ENCODE results near the gene KDM5A. TPM values are rescaled to one million over a fixed set of nuclear protein-coding genes. Genes with fewer than 3 reads are reported as not detected.

Gene KDM5A
- total and polyA plus RNA-seq, 2 experiments from 2014 or later: 47.1 to 48.3 TPM

- no peaks in the 10 kb centered on the region for H3K4me1 ChIP-seq (ENCODE audit: insufficient read depth)
- no peak overlapping the region for H3K4me2 ChIP-seq
- no peaks in the 10 kb centered on the region for H3K4me1 Mint-ChIP-seq
- TF ChIP-seq JUNB (IDR thresholded peaks at IDR 0.05; ENCODE audit: unreplicated experiment): no peak
- no peak for TF ChIP-seq EZH2phosphoT487 (IDR thresholded peaks at IDR 0.05; ENCODE audit: unreplicated experiment)
- no peak for TF ChIP-seq EZH2 (IDR thresholded peaks at IDR 0.05; ENCODE audit: low read depth, unreplicated experiment)
- H3K27ac ChIP-seq (ENCODE audit: low read depth): no peak overlapping the region
- no peak for DNase-seq (ENCODE audit: low spot score)
- no peak for ATAC-seq
- peaks cover 29% of the 10 kb centered on the region for H3K36me3 ChIP-seq (ENCODE audit: insufficient read depth)
- no peaks in the 10 kb centered on the region for H3F3A ChIP-seq (replicated peaks; ENCODE audit: low read depth)
- no peak overlapping the region for H3K4me3 Mint-ChIP-seq
- no peaks in the 10 kb centered on the region for H3K9me2 ChIP-seq (ENCODE audit: insufficient read depth)
- H2AFZ ChIP-seq: no peak overlapping the region
- H3K27me3 ChIP-seq (ENCODE audit: insufficient read depth): no peaks in the 10 kb centered on the region
- H3K27ac Mint-ChIP-seq: no peak overlapping the region
- H3K4me3 ChIP-seq: no peak overlapping the region
- no peaks in the 10 kb centered on the region for H4K20me1 ChIP-seq (replicated peaks; ENCODE audit: insufficient read depth)
- H3K9me3 Mint-ChIP-seq: no peaks in the 10 kb centered on the region
- H3K79me2 ChIP-seq (replicated peaks; ENCODE audit: insufficient read depth): no peaks in the 10 kb centered on the region
- H3K27me3 Mint-ChIP-seq (ENCODE audit: insufficient read depth, low read depth, poor library complexity): no peaks in the 10 kb centered on the region
- H3K36me3 Mint-ChIP-seq (ENCODE audit: low read depth): peaks cover 39% of the 10 kb centered on the region
Measured at GRCh38 chr12:292186-292585, 96.9 kb downstream of the KDM5A start.

- no peaks in the 10 kb centered on the region for H3K79me2 ChIP-seq (replicated peaks; ENCODE audit: insufficient read depth)
- H3K27me3 ChIP-seq (ENCODE audit: insufficient read depth): no peaks in the 10 kb centered on the region
- H3K4me2 ChIP-seq: no peak overlapping the region
- H2AFZ ChIP-seq: no peak overlapping the region
- H3K4me3 Mint-ChIP-seq: no peak overlapping the region
- no peak overlapping the region for H3K4me3 ChIP-seq
- H4K20me1 ChIP-seq (replicated peaks; ENCODE audit: insufficient read depth): no peaks in the 10 kb centered on the region
- no peak overlapping the region for H3K27ac Mint-ChIP-seq
- peaks cover 30% of the 10 kb centered on the region for H3K36me3 Mint-ChIP-seq (ENCODE audit: low read depth)
- H3K27me3 Mint-ChIP-seq (ENCODE audit: insufficient read depth, low read depth, poor library complexity): no peaks in the 10 kb centered on the region
- H3K36me3 ChIP-seq (ENCODE audit: insufficient read depth): peaks cover 22% of the 10 kb centered on the region
- no peak for ATAC-seq
- no peaks in the 10 kb centered on the region for H3K9me2 ChIP-seq (ENCODE audit: insufficient read depth)
- no peaks in the 10 kb centered on the region for H3K4me1 ChIP-seq (ENCODE audit: insufficient read depth)
- no peak for DNase-seq (ENCODE audit: low spot score)
- H3K9me3 Mint-ChIP-seq: no peaks in the 10 kb centered on the region
- H3K4me1 Mint-ChIP-seq: no peaks in the 10 kb centered on the region
- H3K27ac ChIP-seq (ENCODE audit: low read depth): no peak overlapping the region
- no peaks in the 10 kb centered on the region for H3F3A ChIP-seq (replicated peaks; ENCODE audit: low read depth)
- no peak for TF ChIP-seq ZNF114 (CRISPR knock-in tag; IDR thresholded peaks at IDR 0.05)
- no peak for TF ChIP-seq POLR2AphosphoS5 (IDR thresholded peaks at IDR 0.05; ENCODE audit: low read depth)
- TF ChIP-seq NANOG (IDR thresholded peaks at IDR 0.05; ENCODE audit: borderline replicate concordance): no peak
- TF ChIP-seq REST (IDR thresholded peaks at IDR 0.05; ENCODE audit: unreplicated experiment): no peak
- no peak for TF ChIP-seq ZNF462 (CRISPR knock-in tag; IDR thresholded peaks at IDR 0.05)
- TF ChIP-seq CTCF (conservative IDR thresholded peaks at IDR 0.05; ENCODE audit: low read depth in 2 of 2): no peak
- TF ChIP-seq JUNB (IDR thresholded peaks at IDR 0.05; ENCODE audit: unreplicated experiment): no peak
- TF ChIP-seq EZH2 (IDR thresholded peaks at IDR 0.05; ENCODE audit: low read depth, unreplicated experiment): no peak
- no peak for TF ChIP-seq CREB1 (CRISPR knock-in tag; IDR thresholded peaks at IDR 0.05; ENCODE audit: low read depth)
- no peak for TF ChIP-seq EZH2phosphoT487 (IDR thresholded peaks at IDR 0.05; ENCODE audit: unreplicated experiment)
Measured at GRCh38 chr12:291153-291723, 97.9 kb downstream of the KDM5A start.
